ENCODE results near the gene CALCOCO1. TPM values are rescaled to one million over a fixed set of nuclear protein-coding genes. Genes with fewer than 3 reads are reported as not detected.

The CALCOCO1 gene
- total and polyA plus RNA-seq, 10 of the 15 experiments (the other 5 are each of a cell fraction or from before 2014, with no cell fraction given) = 2.8 to 55.9 (median 13.7) TPM

DNA sequence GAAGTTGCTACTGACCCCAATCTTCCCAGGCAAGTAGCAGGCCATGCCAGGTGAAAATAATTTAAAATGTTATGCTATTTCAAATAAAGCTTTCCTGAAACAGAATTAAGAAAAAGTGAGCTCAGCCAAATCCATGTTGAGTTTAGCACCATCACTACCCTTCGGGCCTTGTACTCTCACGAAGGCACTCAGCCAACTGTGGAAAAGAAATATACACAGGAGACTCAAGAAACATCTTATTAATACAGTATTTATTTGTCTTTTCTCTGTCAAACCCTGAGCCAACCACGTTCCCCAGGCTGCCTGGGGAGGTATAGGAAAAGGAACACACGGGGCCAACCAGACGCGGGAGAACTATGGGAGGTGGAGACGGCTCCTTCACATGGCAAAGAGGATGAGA is 62.3 kb downstream of the CALCOCO1 start:
- H3K27me3 ChIP-seq (replicated peaks in 1 of 2; ENCODE audit: control insufficient read depth in 2 of 2, insufficient read depth in 2 of 2, low read length in 1 of 2) = no peaks in the 10 kb centered on the region
- no peak overlapping the region for H3K27ac ChIP-seq (ENCODE audit: control insufficient read depth, insufficient read depth)
- ChIA-PET POLR2A (no interaction called here), RAD21 (ENCODE audit: unreplicated experiment) (no interaction called here), CTCF (interaction anchor here (0.6 kb wide), 1 partner anchor 812 kb away, joined by 3 read pairs; no protein-coding TSS in a partner anchor), SMC1A (ENCODE audit: uncharacterized antibody, unreplicated experiment) (interaction anchor here (1.9 kb wide), 1 partner anchor 122 kb away, joined by 6 read pairs; no protein-coding TSS in a partner anchor)
- DNase-seq (ENCODE audit: low read depth, low spot score) (no peak), ATAC-seq (no peak), FAIRE-seq (no peak)
- BruUV-seq (replicated peaks) = no TSS peak
- peaks cover 7 to 23% of the 10 kb centered on the region in 2 experiments for H3K36me3 ChIP-seq (ENCODE audit: control insufficient read depth in 2 of 2, insufficient read depth in 2 of 2, low read length in 1 of 2)
- in situ Hi-C loops (cut with MboI) (no loop called here), intact Hi-C loops (cut with micrococcal nuclease; ENCODE audit: unreplicated experiment) (no loop called here)
- H3K9ac ChIP-seq (ENCODE audit: control insufficient read depth, insufficient read depth, low read length) = no peak overlapping the region
- WGBS (ENCODE audit: insufficient coverage, insufficient replicate concordance, low lambda C conversion rate, missing lambda C conversion rate) = 98% methylated on average over 7 of the region's 7 CpGs
- no peak for TF ChIP-seq POLR2AphosphoS5 (IDR thresholded peaks at IDR 0.05; ENCODE audit: low read length)
- H4K20me1 ChIP-seq (ENCODE audit: control insufficient read depth, insufficient read depth) = no peaks in the 10 kb centered on the region
- no peak overlapping the region for H2AFZ ChIP-seq (ENCODE audit: control insufficient read depth, low read depth, low read length)
- peaks cover 2% of the 10 kb centered on the region for H3K4me1 ChIP-seq (ENCODE audit: control insufficient read depth, insufficient read depth, low read length)
- H3K79me2 ChIP-seq (ENCODE audit: control insufficient read depth, insufficient read depth, low read length) = no peaks in the 10 kb centered on the region
- H3K4me3 ChIP-seq = no peak overlapping the region
- no peak overlapping the region for H3K4me2 ChIP-seq (ENCODE audit: control insufficient read depth, insufficient read depth)
- H3K9me3 ChIP-seq (replicated peaks; ENCODE audit: control insufficient read depth, insufficient read depth, low read length) = no peaks in the 10 kb centered on the region

DNA sequence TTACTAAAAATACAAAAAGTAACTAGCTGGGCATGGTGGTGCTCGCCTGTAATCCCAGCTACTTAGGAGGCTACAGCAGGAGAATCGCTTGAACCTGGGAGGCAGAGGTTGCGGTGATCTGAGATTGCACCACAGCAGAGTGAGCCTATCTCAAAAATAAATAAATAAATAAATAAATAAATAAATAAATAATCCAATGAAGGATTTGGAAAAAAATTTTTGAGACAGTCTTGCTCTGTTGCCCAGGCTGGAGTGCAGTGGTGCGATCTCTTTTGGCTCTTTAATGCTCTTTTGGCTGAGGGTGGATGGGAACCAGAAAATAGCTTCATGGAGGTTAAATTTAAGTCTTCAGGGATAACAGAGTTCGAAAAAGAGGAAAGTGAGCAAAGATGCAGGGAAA is 63.1 kb downstream of the CALCOCO1 start:
- Histone ChIP-seq H3K4me1 (ENCODE audit: control insufficient read depth, insufficient read depth, low read length) (peaks cover 5% of the 10 kb centered on the region), H4K20me1 (ENCODE audit: control insufficient read depth, insufficient read depth) (no peaks in the 10 kb centered on the region), H3K4me2 (ENCODE audit: control insufficient read depth, insufficient read depth) (no peak overlapping the region), H3K27me3 (replicated peaks in 1 of 2; ENCODE audit: control insufficient read depth in 2 of 2, insufficient read depth in 2 of 2, low read length in 1 of 2) (no peaks in the 10 kb centered on the region), H3K4me3 (no peak overlapping the region), H3K9me3 (replicated peaks; ENCODE audit: control insufficient read depth, insufficient read depth, low read length) (no peaks in the 10 kb centered on the region), H3K9ac (ENCODE audit: control insufficient read depth, insufficient read depth, low read length) (no peak overlapping the region), H3K79me2 (ENCODE audit: control insufficient read depth, insufficient read depth, low read length) (no peaks in the 10 kb centered on the region), H3K27ac (ENCODE audit: control insufficient read depth, insufficient read depth) (no peak overlapping the region), H3K36me3 (ENCODE audit: control insufficient read depth in 2 of 2, insufficient read depth in 2 of 2, low read length in 1 of 2) (peaks cover 4 to 15% of the 10 kb centered on the region in 2 experiments), H2AFZ (ENCODE audit: control insufficient read depth, low read depth, low read length) (no peak overlapping the region)
- CTCF ChIA-PET = no interaction called here
- POLR2A ChIA-PET = no interaction called here
- in situ Hi-C loops (cut with MboI) (no loop called here), intact Hi-C loops (cut with micrococcal nuclease; ENCODE audit: unreplicated experiment) (no loop called here)
- ATAC-seq = no peak
- 99% methylated on average over 5 of the region's 5 CpGs for WGBS (ENCODE audit: insufficient coverage, insufficient replicate concordance, low lambda C conversion rate, missing lambda C conversion rate)
- BruUV-seq (replicated peaks) = no TSS peak
- no peak for FAIRE-seq
- no peak for DNase-seq (ENCODE audit: low read depth, low spot score)
- SMC1A ChIA-PET (ENCODE audit: uncharacterized antibody, unreplicated experiment) = interaction anchor here (1.9 kb wide), 1 partner anchor 121 kb away, joined by 6 read pairs; no protein-coding TSS in a partner anchor
- RAD21 ChIA-PET (ENCODE audit: unreplicated experiment) = no interaction called here
- TF ChIP-seq, protein P1, sequence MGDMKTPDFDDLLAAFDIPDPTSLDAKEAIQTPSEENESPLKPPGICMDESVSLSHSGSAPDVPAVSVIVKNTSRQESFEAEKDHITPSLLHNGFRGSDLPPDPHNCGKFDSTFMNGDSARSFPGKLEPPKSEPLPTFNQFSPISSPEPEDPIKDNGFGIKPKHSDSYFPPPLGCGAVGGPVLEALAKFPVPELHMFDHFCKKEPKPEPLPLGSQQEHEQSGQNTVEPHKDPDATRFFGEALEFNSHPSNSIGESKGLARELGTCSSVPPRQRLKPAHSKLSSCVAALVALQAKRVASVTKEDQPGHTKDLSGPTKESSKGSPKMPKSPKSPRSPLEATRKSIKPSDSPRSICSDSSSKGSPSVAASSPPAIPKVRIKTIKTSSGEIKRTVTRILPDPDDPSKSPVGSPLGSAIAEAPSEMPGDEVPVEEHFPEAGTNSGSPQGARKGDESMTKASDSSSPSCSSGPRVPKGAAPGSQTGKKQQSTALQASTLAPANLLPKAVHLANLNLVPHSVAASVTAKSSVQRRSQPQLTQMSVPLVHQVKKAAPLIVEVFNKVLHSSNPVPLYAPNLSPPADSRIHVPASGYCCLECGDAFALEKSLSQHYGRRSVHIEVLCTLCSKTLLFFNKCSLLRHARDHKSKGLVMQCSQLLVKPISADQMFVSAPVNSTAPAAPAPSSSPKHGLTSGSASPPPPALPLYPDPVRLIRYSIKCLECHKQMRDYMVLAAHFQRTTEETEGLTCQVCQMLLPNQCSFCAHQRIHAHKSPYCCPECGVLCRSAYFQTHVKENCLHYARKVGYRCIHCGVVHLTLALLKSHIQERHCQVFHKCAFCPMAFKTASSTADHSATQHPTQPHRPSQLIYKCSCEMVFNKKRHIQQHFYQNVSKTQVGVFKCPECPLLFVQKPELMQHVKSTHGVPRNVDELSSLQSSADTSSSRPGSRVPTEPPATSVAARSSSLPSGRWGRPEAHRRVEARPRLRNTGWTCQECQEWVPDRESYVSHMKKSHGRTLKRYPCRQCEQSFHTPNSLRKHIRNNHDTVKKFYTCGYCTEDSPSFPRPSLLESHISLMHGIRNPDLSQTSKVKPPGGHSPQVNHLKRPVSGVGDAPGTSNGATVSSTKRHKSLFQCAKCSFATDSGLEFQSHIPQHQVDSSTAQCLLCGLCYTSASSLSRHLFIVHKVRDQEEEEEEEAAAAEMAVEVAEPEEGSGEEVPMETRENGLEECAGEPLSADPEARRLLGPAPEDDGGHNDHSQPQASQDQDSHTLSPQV (IDR thresholded peaks at IDR 0.05) = no peak
- TF ChIP-seq RAD51 (IDR thresholded peaks at IDR 0.05) (no peak), MTA2 (IDR thresholded peaks at IDR 0.05; ENCODE audit: low read depth) (no peak), SPI1 (IDR thresholded peaks at IDR 0.05; ENCODE audit: borderline replicate concordance, insufficient read depth, low read depth, low read length) (no peak), PAX8 (IDR thresholded peaks at IDR 0.05) (no peak), CREB1 (IDR thresholded peaks at IDR 0.05; ENCODE audit: low read depth) (no peak)
- TF ChIP-seq, protein P2, sequence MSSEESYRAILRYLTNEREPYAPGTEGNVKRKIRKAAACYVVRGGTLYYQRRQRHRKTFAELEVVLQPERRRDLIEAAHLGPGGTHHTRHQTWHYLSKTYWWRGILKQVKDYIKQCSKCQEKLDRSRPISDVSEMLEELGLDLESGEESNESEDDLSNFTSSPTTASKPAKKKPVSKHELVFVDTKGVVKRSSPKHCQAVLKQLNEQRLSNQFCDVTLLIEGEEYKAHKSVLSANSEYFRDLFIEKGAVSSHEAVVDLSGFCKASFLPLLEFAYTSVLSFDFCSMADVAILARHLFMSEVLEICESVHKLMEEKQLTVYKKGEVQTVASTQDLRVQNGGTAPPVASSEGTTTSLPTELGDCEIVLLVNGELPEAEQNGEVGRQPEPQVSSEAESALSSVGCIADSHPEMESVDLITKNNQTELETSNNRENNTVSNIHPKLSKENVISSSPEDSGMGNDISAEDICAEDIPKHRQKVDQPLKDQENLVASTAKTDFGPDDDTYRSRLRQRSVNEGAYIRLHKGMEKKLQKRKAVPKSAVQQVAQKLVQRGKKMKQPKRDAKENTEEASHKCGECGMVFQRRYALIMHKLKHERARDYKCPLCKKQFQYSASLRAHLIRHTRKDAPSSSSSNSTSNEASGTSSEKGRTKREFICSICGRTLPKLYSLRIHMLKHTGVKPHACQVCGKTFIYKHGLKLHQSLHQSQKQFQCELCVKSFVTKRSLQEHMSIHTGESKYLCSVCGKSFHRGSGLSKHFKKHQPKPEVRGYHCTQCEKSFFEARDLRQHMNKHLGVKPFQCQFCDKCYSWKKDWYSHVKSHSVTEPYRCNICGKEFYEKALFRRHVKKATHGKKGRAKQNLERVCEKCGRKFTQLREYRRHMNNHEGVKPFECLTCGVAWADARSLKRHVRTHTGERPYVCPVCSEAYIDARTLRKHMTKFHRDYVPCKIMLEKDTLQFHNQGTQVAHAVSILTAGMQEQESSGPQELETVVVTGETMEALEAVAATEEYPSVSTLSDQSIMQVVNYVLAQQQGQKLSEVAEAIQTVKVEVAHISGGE (CRISPR knock-in tag; IDR thresholded peaks at IDR 0.05) = no peak

Data from GM12878 (cell line).